SK-N-SH treated with all-trans-retinoic acid at 6 μM for 48 hours (cell line): Measurements from ENCODE around the gene TMEM11.

Experiments used
- PATZ1 ChIP-seq: fragments of 250-450 bp; sonication (Bioruptor Pico); IDR thresholded peaks from 2 replicates; pipeline ENCODE4 v1.8.0; 2020; ENCODE audit warnings: mild to moderate bottlenecking, moderate library complexity, borderline replicate concordance
- POU6F1 ChIP-seq: fragments of 250-450 bp; sonication (Bioruptor Pico); IDR thresholded peaks from 2 replicates; pipeline ENCODE4 v1.8.0; 2021; ENCODE audit warnings: low read depth, mild to moderate bottlenecking, moderate library complexity, borderline replicate concordance
- RARB ChIP-seq: fragments of 250-450 bp; sonication (Bioruptor Pico); IDR thresholded peaks from 2 replicates; pipeline ENCODE4 v1.8.0; 2021; ENCODE audit warnings: mild to moderate bottlenecking, moderate library complexity
- SNAI2 ChIP-seq: fragments of 250-450 bp; sonication (Bioruptor Pico); IDR thresholded peaks from 2 replicates; pipeline ENCODE4 v1.5.0; 2020; ENCODE audit warnings: mild to moderate bottlenecking, moderate library complexity
- TSHZ2 ChIP-seq: fragments of 250-450 bp; sonication (Bioruptor Pico); IDR thresholded peaks from 2 replicates; pipeline ENCODE4 v1.5.0; 2020; ENCODE audit warnings: mild to moderate bottlenecking, moderate library complexity
- ZFP30 ChIP-seq: fragments of 450-650 bp; formaldehyde crosslinking; IDR thresholded peaks from 2 replicates; pipeline ENCODE4 v1.5.0; 2022; ENCODE audit warnings: mild to moderate bottlenecking, moderate library complexity
- ZNF70 ChIP-seq: fragments of 450-650 bp; formaldehyde crosslinking; IDR thresholded peaks from 2 replicates; pipeline ENCODE4 v1.5.0; 2020; ENCODE audit warnings: mild to moderate bottlenecking, moderate library complexity

GRCh38 chr17:21194226-21194625 is 19.7 kb downstream of the TMEM11 start:
- TF ChIP-seq ZFP30 (CRISPR knock-in tag), result no peak
- TF ChIP-seq POU6F1 (CRISPR knock-in tag), result no peak
- no peak for TF ChIP-seq PATZ1 (CRISPR knock-in tag)
- no peak for TF ChIP-seq ZNF70
- TF ChIP-seq RARB (CRISPR knock-in tag), result no peak
- TF ChIP-seq TSHZ2 (CRISPR knock-in tag), result no peak
- no peak for TF ChIP-seq SNAI2 (CRISPR knock-in tag)
